A673 (cell line): ENCODE results near the gene AIF1. TPM values are rescaled to one million over a fixed set of nuclear protein-coding genes. Genes with fewer than 3 reads are reported as not detected.

ENCODE experiments used
- BruUV-seq: library from RNA; stranded (reverse); fragments of 400-500 nt; replicated peaks from 2 replicates; lab custom pipeline; 2021; lab: Mats Ljungman, UMichigan
- CTCF ChIA-PET: fragments of 300-600 bp; sonication (Branson Sonifier 250); formaldehyde crosslinking; loops from one replicate; lab custom pipeline; 2022; ENCODE audit warnings: antibody characterized with exemption; lab: Charles Lee
- POLR2A ChIA-PET: fragments of 300-600 bp; sonication (Branson Sonifier 250); formaldehyde crosslinking; loops from one replicate; lab custom pipeline; 2022; ENCODE audit warnings: antibody characterized with exemption; ENCODE audit not compliant: low non-redundant PET; lab: Charles Lee
- DNase-seq: peaks from one replicate; pipeline ENCODE4 v3.0.0-alpha.2; 2015; ENCODE audit warnings: low spot score
- H3K27ac ChIP-seq: fragments of 200-600 bp; sonication (generic); 2 replicates; pipeline ENCODE4 v1.5.1; 2016; ENCODE audit warnings: mixed run types, low read depth, mild to moderate bottlenecking, mixed read lengths, antibody characterized with exemption, low read length; ENCODE audit not compliant: poor library complexity, severe bottlenecking
- H3K27me3 ChIP-seq: fragments of 200-600 bp; sonication (generic); replicated peaks from 2 replicates; pipeline ENCODE4 v1.6.1; 2017; ENCODE audit warnings: mixed run types, low read depth, mild to moderate bottlenecking, mixed read lengths, antibody characterized with exemption, low read length; ENCODE audit not compliant: insufficient read depth, poor library complexity
- H3K36me3 ChIP-seq: fragments of 200-600 bp; sonication (generic); 2 replicates; pipeline ENCODE4 v1.6.1; 2016; ENCODE audit warnings: mixed run types, mild to moderate bottlenecking, mixed read lengths, antibody characterized with exemption, low read length; ENCODE audit not compliant: insufficient read depth, poor library complexity, severe bottlenecking
- H3K4me1 ChIP-seq: fragments of 200-600 bp; sonication (generic); 2 replicates; pipeline ENCODE4 v1.6.1; 2017; ENCODE audit warnings: mixed run types, mild to moderate bottlenecking, mixed read lengths, antibody characterized with exemption, low read length; ENCODE audit not compliant: insufficient read depth, poor library complexity, severe bottlenecking
- H3K4me3 ChIP-seq: fragments of 200-600 bp; sonication (generic); 2 replicates; pipeline ENCODE4 v1.5.1; 2016; ENCODE audit warnings: low read depth, mixed run types, mild to moderate bottlenecking, mixed read lengths, low read length; ENCODE audit not compliant: poor library complexity, severe bottlenecking
- H3K9me3 ChIP-seq: fragments of 200-600 bp; sonication (generic); 2 replicates; pipeline ENCODE4 v1.6.1; 2016; ENCODE audit warnings: mixed run types, low read depth, mild to moderate bottlenecking, mixed read lengths, antibody characterized with exemption, low read length; ENCODE audit not compliant: poor library complexity, severe bottlenecking
- CTCF ChIP-seq: fragments of 300-800, 200-600 bp; sonication (generic); conservative IDR thresholded peaks from 2 replicates; pipeline ENCODE4 v1.5.1; 2017; ENCODE audit warnings: low read depth, mild to moderate bottlenecking, antibody characterized with exemption, low read length, moderate library complexity, mixed read lengths
- EZH2 ChIP-seq: fragments of 200-600 bp; sonication (generic); IDR thresholded peaks from 2 replicates; pipeline ENCODE4 v1.6.1; 2017; ENCODE audit warnings: borderline replicate concordance, low read depth, mild to moderate bottlenecking, mixed read lengths, antibody characterized with exemption, low read length; ENCODE audit not compliant: poor library complexity, severe bottlenecking
- intact Hi-C: fragments of 100-400 bp; cut with micrococcal nuclease; formaldehyde crosslinking; loops from one replicate; pipeline ENCODE4 v1.10.0; 2022; ENCODE audit not compliant: unreplicated experiment
- total RNA-seq: library from RNA; stranded (reverse); gene quantifications from 2 replicates; pipeline ENCODE4 v1.2.3, GENCODE V29; 2021

The AIF1 gene
- total RNA-seq, 1 experiment from 2014 or later, result 0.64 TPM

DNA sequence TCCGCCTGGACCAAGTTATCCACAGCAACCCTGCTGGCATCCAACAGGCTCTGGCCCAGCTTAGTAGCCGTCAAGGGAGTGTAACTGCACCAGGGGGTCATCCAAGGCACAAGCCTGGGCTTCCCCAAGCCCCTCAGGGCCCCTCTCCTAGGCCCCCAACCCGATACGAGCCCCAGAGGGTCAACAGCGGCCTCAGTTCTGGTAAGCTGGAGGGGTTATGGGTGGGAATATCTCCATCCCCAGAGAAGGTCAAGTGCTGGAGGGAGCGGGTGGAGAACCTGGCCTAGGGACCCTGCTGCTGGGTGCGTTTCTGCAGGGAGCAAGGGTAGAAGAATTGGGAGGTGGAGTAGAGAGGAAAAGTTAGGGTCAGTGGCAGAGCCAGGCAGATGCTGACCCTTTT is 18.4 kb downstream of the AIF1 start:
- Histone ChIP-seq H3K9me3 (no peaks in the 10 kb centered on the region), H3K4me1 (no peaks in the 10 kb centered on the region), H3K27me3 (no peaks in the 10 kb centered on the region), H3K4me3 (no peak overlapping the region), H3K36me3 (peaks cover 99% of the 10 kb centered on the region), H3K27ac (no peak overlapping the region)
- CTCF ChIA-PET, result no interaction called here
- POLR2A ChIA-PET, result no interaction called here
- BruUV-seq, result no TSS peak
- intact Hi-C loops, result no loop called here
- TF ChIP-seq EZH2 (no peak), CTCF (no peak)
- no peak for DNase-seq

- H3K36me3 ChIP-seq, result peaks cover 99% of the 10 kb centered on the region
- H3K27me3 ChIP-seq, result no peaks in the 10 kb centered on the region
- TF ChIP-seq CTCF (no peak), EZH2 (no peak)
- ChIA-PET POLR2A (no interaction called here), CTCF (no interaction called here)
- BruUV-seq, result no TSS peak
- H3K27ac ChIP-seq, result no peak overlapping the region
- H3K4me1 ChIP-seq, result no peaks in the 10 kb centered on the region
- intact Hi-C loops, result no loop called here
- H3K4me3 ChIP-seq, result no peak overlapping the region
- DNase-seq, result no peak
- no peaks in the 10 kb centered on the region for H3K9me3 ChIP-seq
Observed at GRCh38 chr6:31634131-31634530, 19.1 kb downstream of the AIF1 start.

- no TSS peak for BruUV-seq
- POLR2A ChIA-PET, result no interaction called here
- Histone ChIP-seq H3K27ac (no peak overlapping the region), H3K9me3 (no peaks in the 10 kb centered on the region), H3K27me3 (no peaks in the 10 kb centered on the region), H3K4me3 (no peak overlapping the region), H3K36me3 (peaks cover 99% of the 10 kb centered on the region), H3K4me1 (no peaks in the 10 kb centered on the region)
- intact Hi-C loops, result no loop called here
- CTCF ChIA-PET, result no interaction called here
- no peak for TF ChIP-seq CTCF
- TF ChIP-seq EZH2, result no peak
- no peak for DNase-seq
Observed at GRCh38 chr6:31634969-31635575, 20.0 kb downstream of the AIF1 start.
